ENCODE results near the gene DOCK3.

DOCK3 gene

GRCh38 chr3:51392355-51393133 is 717.8 kb downstream of the DOCK3 start:
- no peak for DNase-seq

GRCh38 chr3:51393134-51393495 is 718.4 kb downstream of the DOCK3 start:
- no peak for DNase-seq

- DNase-seq: no peak
Measured at GRCh38 chr3:51393564-51393963, 718.8 kb downstream of the DOCK3 start.

DNA sequence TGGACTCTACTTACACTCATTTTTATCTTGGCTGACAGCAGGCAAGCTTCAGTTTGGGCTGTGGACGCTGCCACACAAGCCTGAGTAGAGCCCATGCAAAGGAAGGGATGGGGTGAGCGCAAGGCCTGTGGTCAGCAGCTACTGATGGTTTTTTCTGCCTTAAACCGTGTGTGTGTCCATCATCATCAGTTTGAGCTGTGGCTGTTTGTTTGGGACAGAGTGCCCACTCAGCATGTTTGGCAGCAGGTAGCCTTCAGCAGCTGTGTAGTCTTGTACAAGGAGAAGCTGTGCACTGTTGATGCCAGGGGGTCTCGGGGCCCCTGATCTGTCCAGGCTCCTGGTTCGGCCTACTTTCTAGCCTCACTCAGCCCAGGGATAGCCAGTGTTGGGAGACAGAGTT is 719.8 kb downstream of the DOCK3 start:
- DNase-seq: no peak

DNA sequence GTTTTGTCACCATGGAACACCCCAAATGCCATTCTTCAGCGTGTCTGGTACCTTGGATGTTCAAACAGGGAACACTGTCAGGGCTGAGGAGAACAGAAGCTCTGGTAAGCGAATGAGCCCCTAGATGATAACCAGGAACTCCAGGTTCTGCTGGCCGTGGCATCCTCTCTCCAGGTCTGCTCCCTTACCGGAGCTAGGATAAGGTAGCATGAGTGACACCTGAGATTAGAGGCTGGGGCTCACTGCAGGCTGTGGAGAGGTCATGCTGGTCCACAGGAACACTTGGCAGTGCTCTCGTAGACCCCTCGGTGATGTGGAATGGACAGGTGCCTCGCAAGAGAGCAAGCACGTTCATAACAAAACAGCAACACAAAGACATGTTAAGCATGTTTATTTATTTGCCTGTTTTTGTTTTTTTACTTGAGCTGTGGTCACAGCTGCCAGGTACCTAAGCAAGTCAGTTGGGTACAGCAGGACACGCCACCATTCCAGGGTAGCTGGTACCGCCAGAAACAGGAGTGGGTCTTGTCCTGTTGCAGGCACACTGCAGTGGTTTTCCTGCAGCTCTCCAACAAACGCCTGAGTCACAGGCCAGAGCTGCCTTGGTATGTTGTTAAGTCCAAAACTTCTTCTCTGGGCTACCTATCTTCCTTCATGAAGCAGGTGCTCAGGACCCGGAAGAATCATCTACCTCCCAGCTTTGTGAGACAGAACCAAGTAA is 720.9 kb downstream of the DOCK3 start:
- DNase-seq: no peak

GRCh38 chr3:51396401-51396800 is 721.7 kb downstream of the DOCK3 start:
- DNase-seq: no peak

GRCh38 chr3:51397392-51397791 is 722.7 kb downstream of the DOCK3 start:
- DNase-seq: no peak

DNA sequence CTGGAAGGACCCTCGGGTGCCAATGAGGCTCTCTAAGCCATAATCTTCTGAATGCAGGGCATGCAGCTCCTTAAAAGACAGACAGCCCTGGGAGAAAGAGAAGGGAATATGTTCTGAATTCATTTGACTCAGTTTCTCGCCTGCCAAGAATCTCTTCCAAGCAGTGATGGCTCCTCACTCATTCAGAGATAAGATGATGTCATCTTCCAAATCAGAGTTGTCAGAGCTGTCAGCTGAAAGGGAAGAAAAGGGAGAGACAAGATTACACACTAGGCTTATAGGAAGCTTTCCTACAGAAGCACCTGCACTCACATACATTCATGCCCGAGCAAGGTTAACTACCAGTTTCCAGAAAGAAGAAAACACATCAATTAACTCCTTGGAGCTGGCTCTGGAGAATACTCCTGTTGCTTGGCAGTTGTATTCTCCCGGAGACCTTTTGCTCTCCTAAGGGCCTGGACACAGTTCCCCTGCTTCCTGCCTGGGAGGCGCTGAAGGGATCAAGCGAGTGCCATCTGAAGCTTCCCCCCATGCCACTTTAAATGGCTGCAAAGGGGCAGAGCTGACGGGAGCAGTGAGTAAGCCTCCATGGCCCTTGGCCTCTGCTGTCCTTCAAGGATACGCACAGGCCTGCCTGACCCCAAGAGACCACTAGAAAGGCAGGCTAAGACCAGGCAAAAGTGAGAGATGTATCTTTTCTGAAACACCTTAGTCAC is 724.0 kb downstream of the DOCK3 start:
- DNase-seq: no peak

DNA sequence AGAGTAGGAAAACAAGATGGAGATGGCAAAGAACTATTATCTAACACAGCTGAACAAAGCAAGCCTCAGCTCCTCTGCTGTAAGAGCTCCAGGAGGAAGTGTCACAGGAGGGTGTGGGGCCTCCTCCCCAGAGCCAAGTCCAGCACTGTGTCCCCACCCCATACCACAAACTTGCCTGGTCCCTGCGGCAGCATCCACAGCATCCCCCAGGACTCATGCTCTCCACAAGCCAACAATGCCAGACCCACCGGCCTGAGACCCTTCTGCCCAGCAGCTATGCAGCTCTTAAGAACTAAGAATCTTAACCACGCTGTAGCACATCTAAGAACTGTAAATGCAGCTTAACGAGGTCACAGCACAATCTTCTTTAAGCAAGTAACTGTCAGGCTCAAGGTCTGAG is 725.4 kb downstream of the DOCK3 start:
- no peak for DNase-seq

DNA sequence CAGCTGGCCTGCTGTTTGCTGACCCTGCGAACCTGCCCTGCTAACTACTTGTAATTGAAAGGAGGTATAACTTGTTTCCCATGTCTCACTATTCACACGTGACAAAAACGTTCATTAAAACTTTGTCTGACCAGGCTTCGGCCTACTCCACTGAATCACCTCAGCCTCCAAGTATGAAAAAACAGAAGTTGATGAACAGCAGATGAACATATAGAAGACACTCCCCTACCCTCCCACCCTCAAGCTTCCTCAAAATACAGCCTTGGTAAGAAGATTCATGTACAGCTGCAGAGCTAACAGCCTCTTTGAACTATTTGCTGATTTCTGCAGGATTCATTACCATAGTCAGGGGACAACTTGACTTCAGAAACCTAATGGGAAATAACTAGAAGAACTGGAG is 727.0 kb downstream of the DOCK3 start:
- no peak for DNase-seq

- no peak for DNase-seq
Measured at GRCh38 chr3:51403675-51404074, 728.9 kb downstream of the DOCK3 start.

DNA sequence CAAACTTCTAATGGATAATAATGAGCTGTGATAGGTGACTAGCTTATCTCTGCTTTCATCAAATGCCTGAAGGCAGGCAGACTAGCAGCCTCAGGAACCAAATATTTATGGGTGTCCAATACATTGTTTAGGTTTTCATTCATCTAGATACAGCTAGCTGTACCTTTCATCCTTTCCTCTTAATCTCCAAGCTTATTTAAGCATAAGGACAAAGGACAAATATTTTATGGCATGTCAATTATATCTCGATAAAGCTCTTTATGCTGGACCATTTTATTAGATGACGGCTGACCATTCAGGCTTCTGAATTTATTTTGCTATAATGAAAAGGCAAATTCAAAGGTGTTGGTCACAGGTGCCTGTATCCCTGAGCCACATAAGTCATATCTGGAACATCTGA is 733.3 kb downstream of the DOCK3 start:
- no peak for DNase-seq

DNA sequence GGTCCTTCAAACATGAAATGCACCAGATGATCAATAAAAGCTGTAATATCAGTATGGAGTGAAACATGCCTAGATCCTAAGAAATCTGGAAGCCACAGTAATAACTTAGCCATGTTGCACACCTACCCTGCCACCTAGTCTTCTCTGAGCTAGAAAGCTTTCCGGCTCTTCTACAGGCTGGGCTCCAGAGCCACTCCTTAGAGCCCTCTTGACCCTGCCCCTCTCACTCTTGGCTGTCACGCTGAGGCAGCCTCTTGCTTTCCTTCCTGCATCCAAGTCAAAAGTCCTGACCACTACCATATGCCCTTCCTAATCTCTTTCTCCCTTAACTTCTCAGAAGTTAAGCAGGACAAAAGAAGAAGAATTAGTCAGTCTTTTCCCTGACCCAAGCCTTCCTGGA is 734.1 kb downstream of the DOCK3 start:
- no peak for DNase-seq

DNA sequence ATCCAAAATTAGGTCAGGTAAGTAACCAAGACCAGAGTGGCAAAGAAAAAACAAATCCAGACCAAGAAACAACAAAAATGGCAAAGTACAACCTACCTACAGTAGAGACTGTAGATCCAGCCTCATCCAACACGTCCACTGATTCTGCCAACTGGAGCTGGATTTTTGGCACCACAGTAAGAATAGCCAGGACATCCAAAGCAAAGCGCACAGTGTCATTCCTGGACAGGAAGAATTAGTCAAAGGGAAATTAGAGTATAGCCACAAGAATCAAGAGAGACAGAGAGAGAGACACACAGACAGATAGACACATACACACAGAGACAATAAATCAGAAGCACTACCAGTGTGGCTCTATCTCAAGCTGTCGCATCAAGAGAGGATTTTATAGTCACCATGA is 747.5 kb downstream of the DOCK3 start:
- DNase-seq: no peak

DNA sequence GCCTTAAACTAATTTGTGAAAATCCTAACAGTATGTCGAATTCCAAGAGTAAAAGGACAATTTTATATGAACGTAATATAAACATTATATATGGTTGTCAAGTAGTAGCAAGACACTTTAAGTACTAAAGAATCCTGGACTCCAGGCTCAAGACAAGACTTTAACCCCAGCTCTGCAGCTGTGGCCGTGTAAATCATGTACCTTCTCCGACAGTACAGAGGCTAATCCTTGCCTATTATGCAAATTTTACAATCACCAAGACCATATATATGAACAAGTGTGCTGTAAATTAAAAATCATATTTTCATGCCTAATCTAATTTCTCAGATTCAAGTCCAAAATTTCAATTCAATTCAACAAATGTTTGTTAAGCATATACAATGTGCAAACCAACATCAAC is 752.2 kb downstream of the DOCK3 start:
- DNase-seq: no peak

DNA sequence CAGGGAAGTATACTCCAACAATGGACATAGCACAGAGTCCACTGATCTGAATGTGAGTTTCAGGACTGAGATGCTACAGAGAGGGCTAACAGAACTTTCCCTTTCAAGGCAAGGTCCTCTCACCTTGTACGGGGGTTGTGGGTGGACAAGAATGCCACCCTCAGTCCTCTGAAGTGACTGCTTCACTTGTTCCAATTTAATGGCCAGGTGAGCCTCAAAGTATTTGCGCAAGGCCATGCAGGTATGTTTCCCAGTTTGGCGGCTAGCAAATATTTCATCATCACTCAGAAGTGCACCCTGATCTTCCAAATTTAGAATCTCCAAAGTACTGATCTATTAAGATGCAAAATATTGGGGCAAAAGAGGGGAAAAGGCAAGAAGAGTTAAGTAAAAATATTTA is 754.4 kb downstream of the DOCK3 start:
- DNase-seq: no peak
